ENCODE data around the gene AQP6.

Gene AQP6

GRCh38 chr12:49965836-49966235 is 6.9 kb upstream of the AQP6 start:
- no peak for DNase-seq (ENCODE audit: low read depth, low spot score)
- TF ChIP-seq CTCF (IDR thresholded peaks at IDR 0.05; ENCODE audit: low read depth, low read length) = no peak
- no peak overlapping the region for H3K4me3 ChIP-seq (ENCODE audit: low read depth, low read length)
- in situ Hi-C loops (cut with HindIII; ENCODE audit: low sequenced_read_pairs) = no loop called here

- in situ Hi-C loops (cut with HindIII; ENCODE audit: low sequenced_read_pairs) = no loop called here
- DNase-seq (ENCODE audit: low read depth, low spot score) = no peak
- TF ChIP-seq CTCF (IDR thresholded peaks at IDR 0.05; ENCODE audit: low read depth, low read length) = no peak
- H3K4me3 ChIP-seq (ENCODE audit: low read depth, low read length) = no peak overlapping the region
Measured at GRCh38 chr12:49966511-49967041, 6.2 kb upstream of the AQP6 start.

- peak; percentile 95 for TF ChIP-seq CTCF (IDR thresholded peaks at IDR 0.05; ENCODE audit: low read depth, low read length)
- H3K4me3 ChIP-seq (ENCODE audit: low read depth, low read length) = peak overlapping the region; percentile 30
- DNase-seq (ENCODE audit: low read depth, low spot score) = peak; percentile 84
- in situ Hi-C loops (cut with HindIII; ENCODE audit: low sequenced_read_pairs) = no loop called here
Measured at GRCh38 chr12:49967042-49967776, 5.5 kb upstream of the AQP6 start.

- peak overlapping the region; percentile 6 for H3K4me3 ChIP-seq (ENCODE audit: low read depth, low read length)
- in situ Hi-C loops (cut with HindIII; ENCODE audit: low sequenced_read_pairs) = no loop called here
Measured at GRCh38 chr12:49967777-49968250, 4.9 kb upstream of the AQP6 start.

GRCh38 chr12:49968471-49968870 is 4.3 kb upstream of the AQP6 start:
- in situ Hi-C loops (cut with HindIII; ENCODE audit: low sequenced_read_pairs) = no loop called here
- no peak for DNase-seq (ENCODE audit: low read depth, low spot score)
- TF ChIP-seq CTCF (IDR thresholded peaks at IDR 0.05; ENCODE audit: low read depth, low read length) = no peak
- no peak overlapping the region for H3K4me3 ChIP-seq (ENCODE audit: low read depth, low read length)

More at GRCh38 chr12:49967777-49968250, 4.9 kb upstream of the AQP6 start:
- no peak for TF ChIP-seq CTCF (IDR thresholded peaks at IDR 0.05; ENCODE audit: low read depth, low read length)
- no peak for DNase-seq (ENCODE audit: low read depth, low spot score)

- TF ChIP-seq CTCF (IDR thresholded peaks at IDR 0.05; ENCODE audit: low read depth, low read length) = no peak
- DNase-seq (ENCODE audit: low read depth, low spot score) = no peak
- in situ Hi-C loops (cut with HindIII; ENCODE audit: low sequenced_read_pairs) = no loop called here
- H3K4me3 ChIP-seq (ENCODE audit: low read depth, low read length) = no peak overlapping the region
Measured at GRCh38 chr12:49969027-49969426, 3.7 kb upstream of the AQP6 start.
